ENCODE data around the gene PCDH9.
"Not testable (repeated sequence)": the region's sequence is repeated elsewhere in the genome, so short reads cannot be mapped to it uniquely, and the experiment has no call there.

PCDH9 gene

GRCh38 chr13:66635526-66635925 lies 594.6 kb downstream of the PCDH9 start:
- no peak for DNase-seq

- no peak for DNase-seq
Measured at GRCh38 chr13:66634384-66634783, 595.8 kb downstream of the PCDH9 start.

- DNase-seq = no peak
Measured at GRCh38 chr13:66627512-66627911, 602.6 kb downstream of the PCDH9 start.

GRCh38 chr13:66624302-66624701 lies 605.8 kb downstream of the PCDH9 start:
- no peak for DNase-seq

- no peak for DNase-seq
Measured at GRCh38 chr13:66623129-66623820, 606.9 kb downstream of the PCDH9 start.

GRCh38 chr13:66621906-66622447 lies 608.2 kb downstream of the PCDH9 start:
- not testable (repeated sequence) for DNase-seq

GRCh38 chr13:66618702-66619101 lies 611.4 kb downstream of the PCDH9 start:
- no peak for DNase-seq

- no peak for DNase-seq
Measured at GRCh38 chr13:66617786-66618185, 612.4 kb downstream of the PCDH9 start.

GRCh38 chr13:66612983-66613382 lies 617.2 kb downstream of the PCDH9 start:
- DNase-seq = no peak

- DNase-seq = no peak
Measured at GRCh38 chr13:66586489-66586888, 643.6 kb downstream of the PCDH9 start.

- DNase-seq = no peak
Measured at GRCh38 chr13:66585669-66586203, 644.4 kb downstream of the PCDH9 start.

GRCh38 chr13:66581675-66582074 lies 648.5 kb downstream of the PCDH9 start:
- no peak for DNase-seq

- DNase-seq = no peak
Measured at GRCh38 chr13:66578305-66578704, 651.8 kb downstream of the PCDH9 start.

- no peak for DNase-seq
Measured at GRCh38 chr13:66577358-66577757, 652.8 kb downstream of the PCDH9 start.

GRCh38 chr13:66576381-66576780 lies 653.8 kb downstream of the PCDH9 start:
- DNase-seq = no peak

- DNase-seq = no peak
Measured at GRCh38 chr13:66574606-66575005, 655.5 kb downstream of the PCDH9 start.

- DNase-seq = no peak
Measured at GRCh38 chr13:66567899-66568612, 662.1 kb downstream of the PCDH9 start.

GRCh38 chr13:66565279-66565678 lies 664.9 kb downstream of the PCDH9 start:
- DNase-seq = no peak

- no peak for DNase-seq
Measured at GRCh38 chr13:66563076-66563475, 667.1 kb downstream of the PCDH9 start.

GRCh38 chr13:66562054-66562453 lies 668.1 kb downstream of the PCDH9 start:
- DNase-seq = no peak

GRCh38 chr13:66560991-66561390 lies 669.1 kb downstream of the PCDH9 start:
- DNase-seq = no peak

- DNase-seq = no peak
Measured at GRCh38 chr13:66560189-66560588, 669.9 kb downstream of the PCDH9 start.

GRCh38 chr13:66559093-66559492 lies 671.0 kb downstream of the PCDH9 start:
- no peak for DNase-seq

GRCh38 chr13:66558506-66558905 lies 671.6 kb downstream of the PCDH9 start:
- DNase-seq = no peak

Data from activated CD4-positive, alpha-beta T cell treated with anti-CD3 and anti-CD28 coated beads, Interleukin-2, amount 50 U/mL, for 1 hour (primary cell).